IMR-90 (cell line): ENCODE results near the gene RPL19. TPM values are rescaled to one million over a fixed set of nuclear protein-coding genes. Genes with fewer than 3 reads are reported as not detected.

Experiments
- ATAC-seq: fragments of 200-7000 bp; cut with Tn5 transposase; 2 replicates; pipeline ENCODE4 v1.9.1; 2020; ENCODE audit warnings: low read depth, mild to moderate bottlenecking, moderate library complexity
- BruUV-seq: library from RNA; stranded (reverse); fragments of 400-500 nt; replicated peaks from 2 replicates; lab custom pipeline; 2021; lab: Mats Ljungman, UMichigan
- CTCF ChIA-PET: fragments of 300-600 bp; formaldehyde crosslinking; extraction: SDS; loops from one replicate; lab custom pipeline; 2021; ENCODE audit warnings: antibody characterized with exemption; lab: Yijun Ruan, JAX
- POLR2A ChIA-PET: fragments of 300-600 bp; sonication (Branson Sonifier 250); formaldehyde crosslinking; loops from one replicate; lab custom pipeline; 2022; ENCODE audit warnings: antibody characterized with exemption; ENCODE audit not compliant: unreplicated experiment; lab: Charles Lee
- DNase-seq: peaks from one replicate; pipeline ENCODE4 v3.0.0; 2013
- H2AFZ ChIP-seq: replicated peaks from 2 replicates; pipeline ENCODE3; 2013; ENCODE audit warnings: low read length, mild to moderate bottlenecking; ENCODE audit not compliant: poor library complexity
- H2AK5ac ChIP-seq: 2 replicates; pipeline ENCODE4 v1.6.1; 2013; ENCODE audit warnings: low read depth, low read length, inconsistent platforms
- H2AK9ac ChIP-seq: replicated peaks from 2 replicates; pipeline ENCODE3; 2013; ENCODE audit warnings: mild to moderate bottlenecking, low read depth, low read length, moderate library complexity; ENCODE audit not compliant: poor library complexity
- H2BK120ac ChIP-seq: 2 replicates; pipeline ENCODE4 v1.6.1; 2013; ENCODE audit warnings: low read depth, low read length, inconsistent platforms
- H2BK15ac ChIP-seq: 3 replicates; pipeline ENCODE4 v1.6.1; 2013; ENCODE audit warnings: low read depth, low read length, inconsistent platforms
- H2BK20ac ChIP-seq: 2 replicates; pipeline ENCODE4 v1.6.1; 2013; ENCODE audit warnings: low read depth, mild to moderate bottlenecking, inconsistent platforms, low read length, moderate library complexity
- H2BK5ac ChIP-seq: 2 replicates; pipeline ENCODE4 v1.6.1; 2013; ENCODE audit warnings: mild to moderate bottlenecking, low read depth, low read length, inconsistent platforms; ENCODE audit not compliant: poor library complexity, severe bottlenecking
- H3K14ac ChIP-seq: replicated peaks from 2 replicates; pipeline ENCODE4 v1.6.1; 2013; ENCODE audit warnings: low read depth, low read length, inconsistent platforms
- H3K18ac ChIP-seq: 2 replicates; pipeline ENCODE4 v1.6.1; 2013; ENCODE audit warnings: low read depth, low read length, control low read depth
- H3K23ac ChIP-seq: 2 replicates; pipeline ENCODE4 v1.6.1; 2013; ENCODE audit warnings: low read depth, low read length, inconsistent platforms
- H3K27ac ChIP-seq: 2 replicates; pipeline ENCODE4 v1.5.1; 2013; ENCODE audit warnings: mild to moderate bottlenecking, control low read depth, low read length; ENCODE audit not compliant: insufficient read depth
- H3K27me3 ChIP-seq: 2 replicates; pipeline ENCODE4 v1.6.1; 2013; ENCODE audit warnings: low read length; ENCODE audit not compliant: control insufficient read depth, insufficient read depth
- H3K36me3 ChIP-seq: 2 replicates; pipeline ENCODE4 v1.6.1; 2013; ENCODE audit warnings: low read length, mixed read lengths; ENCODE audit not compliant: control insufficient read depth, insufficient read depth
- H3K4ac ChIP-seq: 2 replicates; pipeline ENCODE4 v1.6.1; 2013; ENCODE audit warnings: low read depth, low read length, inconsistent platforms
- H3K4me1 ChIP-seq: 2 replicates; pipeline ENCODE4 v1.6.1; 2013; ENCODE audit warnings: low read length, mixed read lengths; ENCODE audit not compliant: control insufficient read depth, insufficient read depth
- H3K4me2 ChIP-seq: 2 replicates; pipeline ENCODE4 v1.6.1; 2013; ENCODE audit warnings: low read depth, mild to moderate bottlenecking, control low read depth, low read length, moderate library complexity
- H3K4me3 ChIP-seq: 2 replicates; pipeline ENCODE4 v1.5.1; 2013; ENCODE audit warnings: low read depth, mild to moderate bottlenecking, control low read depth, low read length, moderate library complexity; ENCODE audit not compliant: insufficient read depth
- H3K56ac ChIP-seq: 2 replicates; pipeline ENCODE4 v1.6.1; 2013; ENCODE audit warnings: low read length, inconsistent platforms; ENCODE audit not compliant: insufficient read depth; ENCODE audit errors: extremely low read depth
- H3K79me1 ChIP-seq, 2 experiments: 2 replicates each; pipeline ENCODE4 v1.6.1; 2013; ENCODE audit warnings: low read length in 2 of 2, inconsistent platforms in 1 of 2, low read depth in 1 of 2
- H3K9ac ChIP-seq: 2 replicates; pipeline ENCODE4 v1.6.1; 2013; ENCODE audit warnings: low read depth, low read length, control low read depth
- H3K9me1 ChIP-seq: 2 replicates; pipeline ENCODE4 v1.6.1; 2013; ENCODE audit warnings: low read length, inconsistent platforms; ENCODE audit not compliant: insufficient read depth
- H3K9me3 ChIP-seq: 2 replicates; pipeline ENCODE4 v1.6.1; 2013; ENCODE audit warnings: low read length; ENCODE audit not compliant: control insufficient read depth, insufficient read depth
- H4K20me1 ChIP-seq: 2 replicates; pipeline ENCODE4 v1.6.1; 2013; ENCODE audit warnings: low read length, inconsistent platforms; ENCODE audit not compliant: insufficient read depth
- H4K5ac ChIP-seq: 2 replicates; pipeline ENCODE4 v1.6.1; 2013; ENCODE audit warnings: mild to moderate bottlenecking, low read depth, low read length, control low read depth
- H4K8ac ChIP-seq, 2 experiments: 2 replicates each; pipeline ENCODE4 v1.6.1; 2013; ENCODE audit warnings: low read depth in 2 of 2, low read length in 2 of 2, control low read depth in 1 of 2, inconsistent platforms in 1 of 2
- H4K91ac ChIP-seq: 2 replicates; pipeline ENCODE4 v1.6.1; 2013; ENCODE audit warnings: low read depth, low read length, inconsistent platforms; ENCODE audit not compliant: insufficient read depth
- BHLHE40 ChIP-seq: fragments of 150-350 bp; IDR thresholded peaks from 2 replicates; pipeline ENCODE4 v1.6.1; 2016; ENCODE audit warnings: mild to moderate bottlenecking, low read depth, low read length
- CTCF ChIP-seq: conservative IDR thresholded peaks from 2 replicates; pipeline ENCODE4 v1.5.1; 2012; ENCODE audit warnings: mild to moderate bottlenecking, low read depth, low read length, improper control_type of control experiment
- FOS ChIP-seq: fragments of 150-350 bp; IDR thresholded peaks from 2 replicates; pipeline ENCODE4 v1.6.1; 2016; ENCODE audit warnings: low read depth, low read length
- MAFK ChIP-seq: IDR thresholded peaks from 2 replicates; pipeline ENCODE4 v1.6.1; 2012; ENCODE audit warnings: low read depth, low read length, improper control_type of control experiment
- MAZ ChIP-seq: IDR thresholded peaks from 2 replicates; pipeline ENCODE4 v1.6.1; 2012; ENCODE audit warnings: low read depth, mild to moderate bottlenecking, low read length, improper control_type of control experiment, moderate library complexity, borderline replicate concordance
- MXI1 ChIP-seq: IDR thresholded peaks from 2 replicates; pipeline ENCODE4 v1.6.1; 2012; ENCODE audit warnings: low read depth, mild to moderate bottlenecking, low read length, moderate library complexity, borderline replicate concordance
- NFE2L2 ChIP-seq: fragments of 150-350 bp; IDR thresholded peaks from 2 replicates; pipeline ENCODE4 v1.6.1; 2016; ENCODE audit warnings: low read depth, mild to moderate bottlenecking, low read length
- POLR2A ChIP-seq: IDR thresholded peaks from 2 replicates; pipeline ENCODE4 v1.6.1; 2012; ENCODE audit warnings: mild to moderate bottlenecking, low read depth, low read length
- RCOR1 ChIP-seq: IDR thresholded peaks from 2 replicates; pipeline ENCODE4 v1.6.1; 2012; ENCODE audit warnings: mild to moderate bottlenecking, low read length, improper control_type of control experiment; ENCODE audit not compliant: insufficient replicate concordance
- RFX5 ChIP-seq: IDR thresholded peaks from 2 replicates; pipeline ENCODE4 v1.8.0; 2012; ENCODE audit warnings: low read depth, mild to moderate bottlenecking, low read length, moderate library complexity
- WGBS, 2 experiments: methylation state at CpG; one replicate each; pipeline versions ENCODE4 v1.1.5 to v1.1.7; 2013; ENCODE audit warnings: missing lambda C conversion rate in 2 of 2; ENCODE audit not compliant: insufficient read length in 1 of 2; ENCODE audit errors: extremely low coverage in 2 of 2; 5-methylcytosine and 5-hydroxymethylcytosine counted together
- dilution Hi-C: fragments of 300-500 bp; cut with HindIII; formaldehyde crosslinking; loops from one replicate; pipeline ENCODE4 v1.14.3; 2018; ENCODE audit warnings: low sequenced_read_pairs; ENCODE audit not compliant: unreplicated experiment
- in situ Hi-C: fragments of 300-500 bp; cut with MboI; formaldehyde crosslinking; loops from 3 replicates; pipeline ENCODE4 v1.14.3; 2019; ENCODE audit warnings: low sequenced_read_pairs, inconsistent platforms, mixed read lengths
- intact Hi-C: fragments of 100-400 bp; cut with micrococcal nuclease; formaldehyde crosslinking; loops from 2 replicates; pipeline ENCODE4 v1.10.0; 2022
- polyA plus RNA-seq, 3 experiments: library from polyadenylated mRNA; depleted of rRNA; stranded (reverse); fragments of >200 nt; gene quantifications; 2 replicates each; pipeline ENCODE4 v1.2.3, GENCODE V29; 2012; ENCODE audit warnings: low replicate concordance in 1 of 3
- total RNA-seq: library from RNA; depleted of rRNA; stranded (reverse); fragments of >200 nt; gene quantifications from 2 replicates; pipeline ENCODE4 v1.2.3, GENCODE V29; 2012
- TF ChIP-seq, protein P1 (sequence below): fragments of 150-350 bp; IDR thresholded peaks from 2 replicates; pipeline ENCODE4 v1.6.1; 2016; ENCODE audit warnings: low read depth, mild to moderate bottlenecking, low read length, moderate library complexity, borderline replicate concordance
- TF ChIP-seq, protein P2 (sequence below): fragments of 150-350 bp; IDR thresholded peaks from 2 replicates; pipeline ENCODE4 v1.6.1; 2017; ENCODE audit warnings: mild to moderate bottlenecking, antibody characterized with exemption, low read length, low read depth

RPL19 gene
- total and polyA plus RNA-seq, 2 of the 4 experiments (the other 2 are of a cell fraction): 2,101 to 2,466 TPM

DNA sequence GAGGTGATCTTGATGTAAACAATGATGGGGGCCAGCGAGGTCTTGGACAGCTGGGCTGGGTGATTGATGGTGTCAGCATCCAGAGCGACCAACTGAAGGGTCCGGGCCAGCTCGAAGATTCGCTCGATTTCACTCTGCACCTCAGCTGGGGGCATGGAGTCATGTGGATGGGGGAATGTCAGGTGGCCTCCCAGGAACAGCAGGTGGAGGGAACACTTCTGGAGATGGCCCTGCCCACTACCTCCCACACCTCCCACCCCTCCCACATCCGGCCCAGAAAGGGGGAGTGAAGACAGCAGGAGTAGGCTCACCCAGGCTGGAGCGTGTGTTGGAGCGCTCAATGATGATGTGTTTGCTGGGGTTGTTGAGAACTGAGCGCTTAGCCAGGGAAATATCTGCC, 16.4 kb upstream of the RPL19 start:
- POLR2A ChIA-PET: interaction anchor here (0.6 kb wide), 1 partner anchor 16 kb away, joined by 5 read pairs; no protein-coding TSS in a partner anchor
- TF ChIP-seq MAFK (no peak), RCOR1 (no peak), NFE2L2 (no peak), FOS (no peak), MXI1 (no peak), MAZ (no peak), RFX5 (no peak), CTCF (no peak), POLR2A (no peak), BHLHE40 (no peak)
- TF ChIP-seq, protein P1, sequence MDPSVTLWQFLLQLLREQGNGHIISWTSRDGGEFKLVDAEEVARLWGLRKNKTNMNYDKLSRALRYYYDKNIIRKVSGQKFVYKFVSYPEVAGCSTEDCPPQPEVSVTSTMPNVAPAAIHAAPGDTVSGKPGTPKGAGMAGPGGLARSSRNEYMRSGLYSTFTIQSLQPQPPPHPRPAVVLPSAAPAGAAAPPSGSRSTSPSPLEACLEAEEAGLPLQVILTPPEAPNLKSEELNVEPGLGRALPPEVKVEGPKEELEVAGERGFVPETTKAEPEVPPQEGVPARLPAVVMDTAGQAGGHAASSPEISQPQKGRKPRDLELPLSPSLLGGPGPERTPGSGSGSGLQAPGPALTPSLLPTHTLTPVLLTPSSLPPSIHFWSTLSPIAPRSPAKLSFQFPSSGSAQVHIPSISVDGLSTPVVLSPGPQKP: no peak
- TF ChIP-seq, protein P2, sequence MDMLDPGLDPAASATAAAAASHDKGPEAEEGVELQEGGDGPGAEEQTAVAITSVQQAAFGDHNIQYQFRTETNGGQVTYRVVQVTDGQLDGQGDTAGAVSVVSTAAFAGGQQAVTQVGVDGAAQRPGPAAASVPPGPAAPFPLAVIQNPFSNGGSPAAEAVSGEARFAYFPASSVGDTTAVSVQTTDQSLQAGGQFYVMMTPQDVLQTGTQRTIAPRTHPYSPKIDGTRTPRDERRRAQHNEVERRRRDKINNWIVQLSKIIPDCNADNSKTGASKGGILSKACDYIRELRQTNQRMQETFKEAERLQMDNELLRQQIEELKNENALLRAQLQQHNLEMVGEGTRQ: no peak
- in situ Hi-C loops: no loop called here

More for the DNA sequence above, 16.4 kb upstream of the RPL19 start:
- H2BK5ac ChIP-seq: no peak overlapping the region
- no peak overlapping the region for H3K23ac ChIP-seq
- no peak overlapping the region for H3K4me3 ChIP-seq
- no peak overlapping the region for H3K18ac ChIP-seq
- dilution Hi-C loops: no loop called here
- H2AFZ ChIP-seq: no peak overlapping the region
- H2BK15ac ChIP-seq: no peak overlapping the region
- H4K8ac ChIP-seq: no peak overlapping the region
- H3K9me1 ChIP-seq: no peaks in the 10 kb centered on the region
- DNase-seq (no peak), ATAC-seq (no peak)
- no peak overlapping the region for H3K4me2 ChIP-seq
- H3K56ac ChIP-seq: no peak overlapping the region
- H4K20me1 ChIP-seq: no peaks in the 10 kb centered on the region; the same call in 1 of the 2 replicates
- no peaks in the 10 kb centered on the region for H3K4me1 ChIP-seq
- H3K14ac ChIP-seq: no peak overlapping the region
- H2AK5ac ChIP-seq: no peak overlapping the region
- H2BK20ac ChIP-seq: no peak overlapping the region
- no peak overlapping the region for H2BK120ac ChIP-seq
- H2AK9ac ChIP-seq: no peak overlapping the region
- H3K4ac ChIP-seq: no peak overlapping the region
- H4K5ac ChIP-seq: no peak overlapping the region
- intact Hi-C loops: no loop called here
- WGBS, 2 experiments: 62% methylated on average over 2 of the region's 10 CpGs; no CpG with 5 or more reads in 1 of the 2 experiments
- no peak overlapping the region for H4K91ac ChIP-seq
- H3K9me3 ChIP-seq: no peaks in the 10 kb centered on the region
- CTCF ChIA-PET: interaction anchor here (1.4 kb wide), 1 partner anchor 19 kb away, joined by 3 read pairs; no protein-coding TSS in a partner anchor
- no peak overlapping the region for H3K9ac ChIP-seq
- H3K36me3 ChIP-seq: peaks cover 48% of the 10 kb centered on the region
- no peaks in the 10 kb centered on the region for H3K27me3 ChIP-seq
- H3K79me1 ChIP-seq: peaks cover 0 to 10% of the 10 kb centered on the region in 2 experiments; a peak in 1 of 4 replicates
- H3K27ac ChIP-seq: no peak overlapping the region
- no TSS peak for BruUV-seq
